SK-N-SH (cell line): Measurements from ENCODE around the gene NAV2. TPM values are rescaled to one million over a fixed set of nuclear protein-coding genes. Genes with fewer than 3 reads are reported as not detected.

ENCODE experiments used
- CTCF ChIA-PET: fragments of 300-600, 350-600 bp; formaldehyde crosslinking; extraction: SDS; loops from one replicate; lab custom pipeline; 2021; lab: Yijun Ruan, JAX
- POLR2A ChIA-PET: fragments of 350-600 bp; sonication (Branson Sonifier 250); formaldehyde crosslinking; extraction: SDS; loops from one replicate; lab custom pipeline; 2020; ENCODE audit warnings: antibody characterized with exemption, inconsistent platforms; lab: Yijun Ruan, JAX
- DNase-seq: peaks from one replicate; pipeline ENCODE4 v3.0.0; 2012
- H2AFZ ChIP-seq: fragments of 200-600 bp; sonication (generic); 2 replicates; pipeline ENCODE4 v1.8.1; 2016; ENCODE audit warnings: antibody characterized with exemption, mild to moderate bottlenecking, low read depth
- H3F3A ChIP-seq: fragments of 200-600 bp; sonication (generic); replicated peaks from 2 replicates; pipeline ENCODE3; 2016; ENCODE audit warnings: antibody characterized with exemption, mild to moderate bottlenecking; ENCODE audit not compliant: insufficient read depth
- H3K27ac ChIP-seq, 2 experiments: fragments of 200-500 bp in 1 of 2; fragments of 200-600 bp in 1 of 2; sonication (Bioruptor generic) in 1 of 2; sonication (generic), shearing (Covaris generic) in 1 of 2; 2 replicates each; pipeline versions ENCODE4 v1.5.1 to v1.6.1; 2014 to 2016; ENCODE audit warnings: low read depth in 2 of 2, inconsistent platforms in 1 of 2, low read length in 1 of 2, mild to moderate bottlenecking in 1 of 2, mixed read lengths in 1 of 2
- H3K27me3 ChIP-seq: fragments of 200-600 bp; sonication (generic), shearing (Covaris generic); 2 replicates; pipeline ENCODE4 v1.6.1; 2016; ENCODE audit warnings: mixed run types; ENCODE audit not compliant: insufficient read depth
- H3K36me3 ChIP-seq, 2 experiments: fragments of 200-500 bp in 1 of 2; fragments of 200-600 bp in 1 of 2; sonication (Bioruptor generic) in 1 of 2; sonication (generic) in 1 of 2; replicated peaks in 1 of 2; 2 replicates each; pipeline versions ENCODE3 to v1.5.1; 2014 to 2016; ENCODE audit warnings: low read length in 1 of 2, mild to moderate bottlenecking in 1 of 2; ENCODE audit not compliant: insufficient read depth in 2 of 2, control insufficient read depth in 1 of 2
- H3K4me1 ChIP-seq, 2 experiments: fragments of 200-500 bp in 1 of 2; fragments of 200-600 bp in 1 of 2; sonication (Bioruptor generic) in 1 of 2; sonication (generic), shearing (Covaris generic) in 1 of 2; 2 replicates each; pipeline versions ENCODE4 v1.5.1 to v1.6.1; 2014 to 2016; ENCODE audit warnings: low read depth in 1 of 2, low read length in 1 of 2, mixed run types in 1 of 2; ENCODE audit not compliant: insufficient read depth in 2 of 2, control insufficient read depth in 1 of 2
- H3K4me2 ChIP-seq: fragments of 200-600 bp; sonication (generic), shearing (Covaris generic); 2 replicates; pipeline ENCODE4 v1.6.1; 2017; ENCODE audit warnings: mixed run types
- H3K4me3 ChIP-seq, 2 experiments: fragments of 200-500 bp in 1 of 2; fragments of 200-600 bp in 1 of 2; sonication (Bioruptor generic) in 1 of 2; sonication (generic), shearing (Covaris generic) in 1 of 2; 2 replicates each; pipeline versions ENCODE4 v1.5.1 to v1.8.1; 2014 to 2016; ENCODE audit warnings: low read depth in 2 of 2, inconsistent platforms in 1 of 2, low read length in 1 of 2, mild to moderate bottlenecking in 1 of 2, mixed read lengths in 1 of 2, moderate library complexity in 1 of 2
- H3K79me2 ChIP-seq: fragments of 200-600 bp; sonication (generic); 2 replicates; pipeline ENCODE4 v1.8.1; 2017; ENCODE audit warnings: mild to moderate bottlenecking; ENCODE audit not compliant: insufficient read depth
- H3K9ac ChIP-seq: fragments of 200-600 bp; sonication (generic); 2 replicates; pipeline ENCODE4 v1.6.1; 2017; ENCODE audit warnings: mixed run types
- H3K9me2 ChIP-seq: fragments of 200-600 bp; sonication (generic); 2 replicates; pipeline ENCODE4 v1.6.1; 2017; ENCODE audit warnings: mixed run types
- H3K9me3 ChIP-seq: fragments of 200-600 bp; sonication (generic); 2 replicates; pipeline ENCODE4 v1.6.1; 2017; ENCODE audit warnings: mixed run types, mild to moderate bottlenecking, moderate library complexity
- H4K20me1 ChIP-seq: fragments of 200-600 bp; sonication (generic); 2 replicates; pipeline ENCODE4 v1.6.1; 2017; ENCODE audit warnings: mild to moderate bottlenecking, mixed run types; ENCODE audit not compliant: insufficient read depth
- CTCF ChIP-seq: fragments of 200-600 bp; sonication (generic); IDR thresholded peaks from 2 replicates; pipeline ENCODE4 v1.6.1; 2017; ENCODE audit warnings: antibody characterized with exemption, mild to moderate bottlenecking, moderate library complexity
- EP300 ChIP-seq, 2 experiments: IDR thresholded peaks; 2 replicates each; pipeline versions ENCODE4 v1.4.0 to v1.6.1; 2012; ENCODE audit warnings: borderline replicate concordance in 1 of 2, low read depth in 1 of 2, low read length in 1 of 2
- FOSL2 ChIP-seq: IDR thresholded peaks from 2 replicates; pipeline ENCODE4 v1.4.0; 2012; ENCODE audit warnings: low read depth, mild to moderate bottlenecking, moderate library complexity, borderline replicate concordance
- FOXJ3 ChIP-seq: sonication (generic); formaldehyde crosslinking; IDR thresholded peaks from 2 replicates; pipeline ENCODE4 v1.5.1; 2020; ENCODE audit warnings: mild to moderate bottlenecking, missing genetic modification reagents
- FOXM1 ChIP-seq: IDR thresholded peaks from 2 replicates; pipeline ENCODE4 v1.4.0; 2012; ENCODE audit warnings: low read depth, mild to moderate bottlenecking
- JUND ChIP-seq: IDR thresholded peaks from 2 replicates; pipeline ENCODE4 v1.4.0; 2012
- NFIC ChIP-seq: IDR thresholded peaks from 2 replicates; pipeline ENCODE4 v1.4.0; 2012; ENCODE audit warnings: borderline replicate concordance
- NRF1 ChIP-seq: IDR thresholded peaks from 2 replicates; pipeline ENCODE4 v1.6.1; 2012; ENCODE audit warnings: low read depth, mild to moderate bottlenecking, low read length
- POLR2AphosphoS5 ChIP-seq: IDR thresholded peaks from 2 replicates; pipeline ENCODE4 v1.6.1; 2012; ENCODE audit warnings: low read depth, low read length
- RAD21 ChIP-seq: IDR thresholded peaks from 2 replicates; pipeline ENCODE4 v1.6.1; 2012; ENCODE audit warnings: mild to moderate bottlenecking, low read length
- RCOR1 ChIP-seq: fragments of 150-350 bp; IDR thresholded peaks from 2 replicates; pipeline ENCODE4 v1.6.1; 2017; ENCODE audit warnings: antibody characterized with exemption, low read length
- RFX5 ChIP-seq: IDR thresholded peaks from 2 replicates; pipeline ENCODE4 v1.6.1; 2012; ENCODE audit warnings: mild to moderate bottlenecking, improper control_type of control experiment, low read length
- RXRA ChIP-seq: IDR thresholded peaks from 2 replicates; pipeline ENCODE4 v1.4.0; 2012; ENCODE audit warnings: low read depth, mild to moderate bottlenecking, borderline replicate concordance
- SMC3 ChIP-seq: IDR thresholded peaks from 2 replicates; pipeline ENCODE4 v1.6.1; 2012; ENCODE audit warnings: low read depth, low read length, improper control_type of control experiment
- TCF12 ChIP-seq: IDR thresholded peaks from 2 replicates; pipeline ENCODE4 v1.4.0; 2012
- TEAD4 ChIP-seq: IDR thresholded peaks from 2 replicates; pipeline ENCODE4 v1.4.0; 2012; ENCODE audit warnings: mild to moderate bottlenecking, borderline replicate concordance; ENCODE audit not compliant: insufficient read depth
- YY1 ChIP-seq: IDR thresholded peaks from 2 replicates; pipeline ENCODE4 v1.4.0; 2012; ENCODE audit warnings: low read depth, mild to moderate bottlenecking
- WGBS: methylation state at CpG from one replicate; pipeline ENCODE4 v1.1.6; 2017; ENCODE audit warnings: low lambda C conversion rate; 5-methylcytosine and 5-hydroxymethylcytosine counted together
- polyA plus RNA-seq, 3 experiments: library from polyadenylated mRNA; depleted of rRNA; stranded (reverse); fragments of >200 nt; gene quantifications; 2 replicates each; pipeline ENCODE4 v1.2.3, GENCODE V29; 2012
- TF ChIP-seq, protein P1 (sequence below): IDR thresholded peaks from 2 replicates; pipeline ENCODE4 v1.6.1; 2012; ENCODE audit warnings: mild to moderate bottlenecking, low read depth, low read length, moderate library complexity
- TF ChIP-seq, protein P2 (sequence below): fragments of 150-350 bp; IDR thresholded peaks from 2 replicates; pipeline ENCODE4 v1.6.1; 2016; ENCODE audit warnings: mild to moderate bottlenecking, low read depth, low read length

Gene NAV2
- polyA plus RNA-seq, 1 of the 3 experiments (the other 2 are of a cell fraction) = 26.2 TPM

DNA sequence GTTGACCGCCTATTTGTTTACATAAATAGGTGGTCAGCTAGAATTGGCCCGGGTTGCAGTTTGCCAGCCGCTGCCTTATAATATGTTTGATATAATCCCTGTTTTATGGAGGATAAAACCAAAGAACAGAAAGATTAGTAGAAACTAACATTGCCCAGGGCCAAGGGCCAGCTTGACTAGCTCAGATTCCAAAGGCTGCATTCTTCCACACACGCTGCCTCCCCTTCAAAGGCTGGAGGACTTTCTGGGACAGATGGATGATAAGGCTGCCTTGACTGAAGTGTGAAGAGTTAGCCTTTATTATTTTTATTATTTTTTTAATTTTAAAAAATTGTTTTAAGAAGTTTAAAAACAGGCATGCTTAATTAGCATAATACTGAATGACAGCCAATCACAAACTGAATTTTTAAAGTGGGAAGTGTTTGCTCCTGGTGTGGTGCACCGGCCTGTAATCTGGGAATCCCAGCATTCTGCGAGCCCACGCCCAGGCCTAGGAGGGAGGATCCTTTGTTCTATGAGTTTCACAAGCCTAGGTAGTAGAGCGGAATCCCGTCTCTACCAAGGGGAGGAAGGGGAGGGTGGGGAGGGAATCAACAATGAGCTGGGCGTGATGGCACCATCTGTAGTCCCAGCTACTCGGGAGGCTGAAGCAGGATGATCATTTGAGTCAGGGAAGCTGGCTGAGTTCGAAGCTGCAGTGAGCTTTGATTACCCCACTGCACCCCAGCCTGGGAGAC, 114.9 kb downstream of the NAV2 start:
- ChIA-PET POLR2A (no interaction called here), CTCF (interaction anchor here (0.9 to 1.6 kb wide), 3 partner anchors 21 to 76 kb away, joined by 3 to 5 read pairs (median 5); no protein-coding TSS in a partner anchor)
- H2AFZ ChIP-seq = no peak overlapping the region
- peaks cover 95% of the 10 kb centered on the region for H4K20me1 ChIP-seq
- no peaks in the 10 kb centered on the region for H3K9me2 ChIP-seq
- no peaks in the 10 kb centered on the region for H3K9me3 ChIP-seq
- whole genome bisulfite sequencing = 90% methylated on average over 12 of the region's 12 CpGs
- H3K4me2 ChIP-seq = no peak overlapping the region
- no peak overlapping the region for H3K4me3 ChIP-seq
- peaks cover 0 to 17% of the 10 kb centered on the region in 2 experiments; a peak in 1 of 4 replicates for H3K4me1 ChIP-seq
- TF ChIP-seq JUND = no peak
- TF ChIP-seq FOSL2 = no peak
- TF ChIP-seq POLR2AphosphoS5 = no peak
- no peak for TF ChIP-seq RFX5
- TF ChIP-seq RCOR1 = no peak
- TF ChIP-seq, protein P1, sequence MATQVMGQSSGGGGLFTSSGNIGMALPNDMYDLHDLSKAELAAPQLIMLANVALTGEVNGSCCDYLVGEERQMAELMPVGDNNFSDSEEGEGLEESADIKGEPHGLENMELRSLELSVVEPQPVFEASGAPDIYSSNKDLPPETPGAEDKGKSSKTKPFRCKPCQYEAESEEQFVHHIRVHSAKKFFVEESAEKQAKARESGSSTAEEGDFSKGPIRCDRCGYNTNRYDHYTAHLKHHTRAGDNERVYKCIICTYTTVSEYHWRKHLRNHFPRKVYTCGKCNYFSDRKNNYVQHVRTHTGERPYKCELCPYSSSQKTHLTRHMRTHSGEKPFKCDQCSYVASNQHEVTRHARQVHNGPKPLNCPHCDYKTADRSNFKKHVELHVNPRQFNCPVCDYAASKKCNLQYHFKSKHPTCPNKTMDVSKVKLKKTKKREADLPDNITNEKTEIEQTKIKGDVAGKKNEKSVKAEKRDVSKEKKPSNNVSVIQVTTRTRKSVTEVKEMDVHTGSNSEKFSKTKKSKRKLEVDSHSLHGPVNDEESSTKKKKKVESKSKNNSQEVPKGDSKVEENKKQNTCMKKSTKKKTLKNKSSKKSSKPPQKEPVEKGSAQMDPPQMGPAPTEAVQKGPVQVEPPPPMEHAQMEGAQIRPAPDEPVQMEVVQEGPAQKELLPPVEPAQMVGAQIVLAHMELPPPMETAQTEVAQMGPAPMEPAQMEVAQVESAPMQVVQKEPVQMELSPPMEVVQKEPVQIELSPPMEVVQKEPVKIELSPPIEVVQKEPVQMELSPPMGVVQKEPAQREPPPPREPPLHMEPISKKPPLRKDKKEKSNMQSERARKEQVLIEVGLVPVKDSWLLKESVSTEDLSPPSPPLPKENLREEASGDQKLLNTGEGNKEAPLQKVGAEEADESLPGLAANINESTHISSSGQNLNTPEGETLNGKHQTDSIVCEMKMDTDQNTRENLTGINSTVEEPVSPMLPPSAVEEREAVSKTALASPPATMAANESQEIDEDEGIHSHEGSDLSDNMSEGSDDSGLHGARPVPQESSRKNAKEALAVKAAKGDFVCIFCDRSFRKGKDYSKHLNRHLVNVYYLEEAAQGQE = no peak
- no peak for TF ChIP-seq CTCF
- TF ChIP-seq, protein P2, sequence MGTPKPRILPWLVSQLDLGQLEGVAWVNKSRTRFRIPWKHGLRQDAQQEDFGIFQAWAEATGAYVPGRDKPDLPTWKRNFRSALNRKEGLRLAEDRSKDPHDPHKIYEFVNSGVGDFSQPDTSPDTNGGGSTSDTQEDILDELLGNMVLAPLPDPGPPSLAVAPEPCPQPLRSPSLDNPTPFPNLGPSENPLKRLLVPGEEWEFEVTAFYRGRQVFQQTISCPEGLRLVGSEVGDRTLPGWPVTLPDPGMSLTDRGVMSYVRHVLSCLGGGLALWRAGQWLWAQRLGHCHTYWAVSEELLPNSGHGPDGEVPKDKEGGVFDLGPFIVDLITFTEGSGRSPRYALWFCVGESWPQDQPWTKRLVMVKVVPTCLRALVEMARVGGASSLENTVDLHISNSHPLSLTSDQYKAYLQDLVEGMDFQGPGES = no peak
- no peak for TF ChIP-seq YY1
- TF ChIP-seq FOXJ3 (CRISPR knock-in tag) = no peak
- TF ChIP-seq NRF1 = no peak
- no peak for TF ChIP-seq RAD21
- TF ChIP-seq SMC3 = no peak
- TF ChIP-seq TEAD4 = no peak
- TF ChIP-seq FOXM1 = no peak
- TF ChIP-seq RXRA = no peak
- TF ChIP-seq EP300 (IDR thresholded peaks at IDR 0.05; ENCODE audit: borderline replicate concordance in 1 of 2, low read depth in 1 of 2, low read length in 1 of 2) = no peak
- TF ChIP-seq NFIC = no peak
- TF ChIP-seq TCF12 = no peak
- no peak for DNase-seq
- H3K79me2 ChIP-seq = peaks cover 98% of the 10 kb centered on the region
- H3K36me3 ChIP-seq = peaks cover 6 to 33% of the 10 kb centered on the region in 2 experiments
- H3F3A ChIP-seq = peaks cover 6% of the 10 kb centered on the region
- H3K9ac ChIP-seq = no peak overlapping the region
- no peak overlapping the region for H3K27ac ChIP-seq
- H3K27me3 ChIP-seq = no peaks in the 10 kb centered on the region
